Progenitor cell of endocrine pancreas (in vitro differentiated cells): ENCODE measurements around the gene PRKN. TPM values are rescaled to one million over a fixed set of nuclear protein-coding genes. Genes with fewer than 3 reads are reported as not detected.

Experiments
- DNase-seq: peaks from one replicate; pipeline ENCODE4 v3.0.0; 2021; ENCODE audit warnings: low spot score; ENCODE audit not compliant: unreplicated experiment
- H3K27ac Mint-ChIP-seq: 2 replicates; pipeline ENCODE4 v1.8.0; 2021; ENCODE audit warnings: mild to moderate bottlenecking, moderate library complexity, mixed read lengths
- H3K27me3 Mint-ChIP-seq: 2 replicates; pipeline ENCODE4 v1.8.0; 2021; ENCODE audit warnings: mixed read lengths
- H3K36me3 Mint-ChIP-seq: 2 replicates; pipeline ENCODE4 v1.8.0; 2022; ENCODE audit warnings: mixed read lengths; ENCODE audit not compliant: insufficient read depth
- H3K4me1 Mint-ChIP-seq: 2 replicates; pipeline ENCODE4 v1.8.0; 2021; ENCODE audit warnings: low read depth, mixed read lengths
- H3K4me3 Mint-ChIP-seq: 2 replicates; pipeline ENCODE4 v1.8.0; 2021; ENCODE audit warnings: low read depth, mild to moderate bottlenecking, moderate library complexity, mixed read lengths
- H3K9me3 Mint-ChIP-seq: 2 replicates; pipeline ENCODE4 v1.8.0; 2021; ENCODE audit warnings: low read depth, mixed read lengths
- CTCF ChIP-seq: fragments of 200-600 bp; sonication (generic); IDR thresholded peaks from one replicate; pipeline ENCODE4 v1.5.0; 2021; ENCODE audit warnings: antibody characterized with exemption, mild to moderate bottlenecking; ENCODE audit not compliant: unreplicated experiment
- total RNA-seq: library from RNA; stranded (reverse); gene quantifications from 2 replicates; pipeline ENCODE4 v1.2.1, GENCODE V29; 2021

Gene PRKN
- total RNA-seq, 1 donor from 2014 or later: 4.6 TPM

GRCh38 chr6:162630069-162630468 is 97.5 kb downstream of the PRKN start:
- DNase-seq: no peak
- TF ChIP-seq CTCF: no peak
- Mint-ChIP-seq H3K4me3 (no peak overlapping the region), H3K9me3 (peaks cover 13% of the 10 kb centered on the region), H3K4me1 (peaks cover 16% of the 10 kb centered on the region), H3K27me3 (no peaks in the 10 kb centered on the region), H3K27ac (no peak overlapping the region), H3K36me3 (peaks cover 1% of the 10 kb centered on the region)

- Mint-ChIP-seq H3K4me3 (no peak overlapping the region), H3K36me3 (peaks cover 1% of the 10 kb centered on the region), H3K4me1 (peaks cover 14% of the 10 kb centered on the region), H3K9me3 (peaks cover 13% of the 10 kb centered on the region), H3K27ac (no peak overlapping the region), H3K27me3 (no peaks in the 10 kb centered on the region)
- DNase-seq: no peak
- no peak for TF ChIP-seq CTCF
Measured at GRCh38 chr6:162627825-162628224, 99.7 kb downstream of the PRKN start.

GRCh38 chr6:162627362-162627761 is 100.2 kb downstream of the PRKN start:
- Mint-ChIP-seq H3K4me1 (peaks cover 14% of the 10 kb centered on the region), H3K36me3 (peaks cover 1% of the 10 kb centered on the region), H3K27me3 (no peaks in the 10 kb centered on the region), H3K9me3 (peaks cover 13% of the 10 kb centered on the region), H3K4me3 (no peak overlapping the region), H3K27ac (no peak overlapping the region)
- TF ChIP-seq CTCF: no peak
- DNase-seq: no peak

- H3K27ac Mint-ChIP-seq: no peak overlapping the region
- no peaks in the 10 kb centered on the region for H3K27me3 Mint-ChIP-seq
- peaks cover 14% of the 10 kb centered on the region for H3K4me1 Mint-ChIP-seq
- no peak for DNase-seq
- peaks cover 1% of the 10 kb centered on the region for H3K36me3 Mint-ChIP-seq
- H3K4me3 Mint-ChIP-seq: no peak overlapping the region
- peaks cover 13% of the 10 kb centered on the region for H3K9me3 Mint-ChIP-seq
- no peak for TF ChIP-seq CTCF
Measured at GRCh38 chr6:162626869-162627268, 100.7 kb downstream of the PRKN start.

- no peak for DNase-seq
- H3K27ac Mint-ChIP-seq: no peak overlapping the region
- H3K4me3 Mint-ChIP-seq: no peak overlapping the region
- peaks cover 1% of the 10 kb centered on the region for H3K36me3 Mint-ChIP-seq
- no peaks in the 10 kb centered on the region for H3K27me3 Mint-ChIP-seq
- TF ChIP-seq CTCF: no peak
- peaks cover 14% of the 10 kb centered on the region for H3K4me1 Mint-ChIP-seq
- peaks cover 10% of the 10 kb centered on the region for H3K9me3 Mint-ChIP-seq
Measured at GRCh38 chr6:162625846-162626540, 101.6 kb downstream of the PRKN start.
